PC-9 (cell line): ENCODE results near the gene SUGCT.

Source experiments
- EZH2 ChIP-seq: fragments of 200-600 bp; sonication (generic); IDR thresholded peaks from 2 replicates; pipeline ENCODE4 v1.8.0; 2017; ENCODE audit warnings: antibody characterized with exemption, low read depth
- TF ChIP-seq, protein P1 (sequence below): fragments of 200-600 bp; sonication (generic); conservative IDR thresholded peaks from 2 replicates; pipeline ENCODE4 v1.6.1; 2017; ENCODE audit warnings: mixed run types, antibody characterized with exemption, mild to moderate bottlenecking, moderate library complexity

DNA sequence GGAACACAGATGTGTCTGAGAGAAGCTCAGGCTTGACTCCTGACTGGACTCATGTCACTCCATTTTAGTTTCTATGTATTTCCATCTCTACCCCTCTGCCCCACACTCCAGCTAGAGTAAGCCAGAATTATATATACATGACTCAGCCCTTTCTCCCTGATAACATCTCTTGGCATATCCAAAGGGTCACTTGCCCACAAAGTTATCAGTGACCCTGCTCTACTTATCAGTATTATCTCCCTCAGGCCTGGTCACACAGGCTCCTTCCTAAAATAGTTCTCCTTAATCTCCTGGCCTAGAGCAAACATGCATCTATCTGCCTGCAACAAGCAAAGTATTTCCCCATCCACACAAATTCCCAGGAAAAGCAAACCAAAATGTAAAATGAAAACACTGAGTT, 598.3 kb downstream of the SUGCT start:
- no peak for TF ChIP-seq EZH2
- TF ChIP-seq, protein P1, sequence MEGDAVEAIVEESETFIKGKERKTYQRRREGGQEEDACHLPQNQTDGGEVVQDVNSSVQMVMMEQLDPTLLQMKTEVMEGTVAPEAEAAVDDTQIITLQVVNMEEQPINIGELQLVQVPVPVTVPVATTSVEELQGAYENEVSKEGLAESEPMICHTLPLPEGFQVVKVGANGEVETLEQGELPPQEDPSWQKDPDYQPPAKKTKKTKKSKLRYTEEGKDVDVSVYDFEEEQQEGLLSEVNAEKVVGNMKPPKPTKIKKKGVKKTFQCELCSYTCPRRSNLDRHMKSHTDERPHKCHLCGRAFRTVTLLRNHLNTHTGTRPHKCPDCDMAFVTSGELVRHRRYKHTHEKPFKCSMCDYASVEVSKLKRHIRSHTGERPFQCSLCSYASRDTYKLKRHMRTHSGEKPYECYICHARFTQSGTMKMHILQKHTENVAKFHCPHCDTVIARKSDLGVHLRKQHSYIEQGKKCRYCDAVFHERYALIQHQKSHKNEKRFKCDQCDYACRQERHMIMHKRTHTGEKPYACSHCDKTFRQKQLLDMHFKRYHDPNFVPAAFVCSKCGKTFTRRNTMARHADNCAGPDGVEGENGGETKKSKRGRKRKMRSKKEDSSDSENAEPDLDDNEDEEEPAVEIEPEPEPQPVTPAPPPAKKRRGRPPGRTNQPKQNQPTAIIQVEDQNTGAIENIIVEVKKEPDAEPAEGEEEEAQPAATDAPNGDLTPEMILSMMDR: no peak
